GM21515 (cell line): Measurements from ENCODE around the gene GFI1B.
A peak's percentile ranks its signal among the peaks of the same experiment; 100 is the strongest.
"Not testable (repeated sequence)": the region's sequence is repeated elsewhere in the genome, so short reads cannot be mapped to it uniquely, and the experiment has no call there.

Experiments
- ATAC-seq: cut with Tn5 transposase; IDR thresholded peaks from one replicate; pipeline ENCODE4 v1.9.1; 2021; ENCODE audit not compliant: unreplicated experiment

The GFI1B gene

GRCh38 chr9:132990781-132991180, 12.3 kb downstream of the GFI1B start:
- no peak for ATAC-seq

GRCh38 chr9:132991351-132992300, 13.1 kb downstream of the GFI1B start:
- ATAC-seq: no peak

- ATAC-seq: no peak
Measured at GRCh38 chr9:132993511-132993939, 15.0 kb downstream of the GFI1B start.

GRCh38 chr9:132994410-132995120, 16.1 kb downstream of the GFI1B start:
- peak; percentile 55 for ATAC-seq

GRCh38 chr9:132995121-132995420, 16.6 kb downstream of the GFI1B start:
- no peak for ATAC-seq

GRCh38 chr9:132995879-132996278, 17.4 kb downstream of the GFI1B start:
- ATAC-seq: no peak

GRCh38 chr9:132996526-132996925, 18.0 kb downstream of the GFI1B start:
- ATAC-seq: no peak

- no peak for ATAC-seq
Measured at GRCh38 chr9:132997591-132997990, 19.1 kb downstream of the GFI1B start.

- ATAC-seq: not testable (repeated sequence)
Measured at GRCh38 chr9:132998221-132998620, 19.7 kb downstream of the GFI1B start.

GRCh38 chr9:132998831-132999635, 20.5 kb downstream of the GFI1B start:
- no peak for ATAC-seq

- ATAC-seq: no peak
Measured at GRCh38 chr9:133002147-133003070, 23.9 kb downstream of the GFI1B start.

GRCh38 chr9:133003071-133003461, 24.6 kb downstream of the GFI1B start:
- no peak for ATAC-seq

- ATAC-seq: no peak
Measured at GRCh38 chr9:133003671-133004090, 25.2 kb downstream of the GFI1B start.

GRCh38 chr9:133004091-133004998, 25.9 kb downstream of the GFI1B start:
- ATAC-seq: no peak

- ATAC-seq: no peak
Measured at GRCh38 chr9:133004999-133005760, 26.7 kb downstream of the GFI1B start.

- ATAC-seq: no peak
Measured at GRCh38 chr9:133005957-133006356, 27.5 kb downstream of the GFI1B start.

- ATAC-seq: no peak
Measured at GRCh38 chr9:133006731-133007352, 28.3 kb downstream of the GFI1B start.

- ATAC-seq: no peak
Measured at GRCh38 chr9:133008406-133008805, 29.9 kb downstream of the GFI1B start.
